Endodermal cell (in vitro differentiated cells): ENCODE results near the gene PPARG. TPM values are rescaled to one million over a fixed set of nuclear protein-coding genes. Genes with fewer than 3 reads are reported as not detected.
"Not testable (repeated sequence)": the region's sequence is repeated elsewhere in the genome, so short reads cannot be mapped to it uniquely, and the experiment has no call there.

Experiments
- DNase-seq: peaks from one replicate; pipeline ENCODE4 v3.0.0-alpha.2; 2017
- H3K27ac ChIP-seq: 2 replicates; pipeline ENCODE4 v1.5.1; 2013; ENCODE audit warnings: mild to moderate bottlenecking, low read depth, low read length, moderate library complexity
- H3K27me3 ChIP-seq: 2 replicates; pipeline ENCODE4 v1.6.1; 2013; ENCODE audit warnings: mild to moderate bottlenecking, low read length, moderate library complexity; ENCODE audit not compliant: insufficient read depth, control insufficient read depth, poor library complexity, severe bottlenecking
- H3K36me3 ChIP-seq: 2 replicates; pipeline ENCODE4 v1.7.0; 2013; ENCODE audit warnings: mild to moderate bottlenecking, low read length, moderate library complexity; ENCODE audit not compliant: control insufficient read depth, insufficient read depth
- H3K4me1 ChIP-seq: one replicate; pipeline ENCODE4 v1.7.0; 2013; ENCODE audit warnings: low read length; ENCODE audit not compliant: control insufficient read depth, insufficient read depth
- H3K4me3 ChIP-seq: 2 replicates; pipeline ENCODE4 v1.5.1; 2013; ENCODE audit warnings: mild to moderate bottlenecking, low read length, moderate library complexity
- H3K9ac ChIP-seq: 2 replicates; pipeline ENCODE4 v1.6.1; 2013; ENCODE audit warnings: mild to moderate bottlenecking, low read length, moderate library complexity; ENCODE audit not compliant: poor library complexity, severe bottlenecking; ENCODE audit errors: extremely low read depth
- H3K9me3 ChIP-seq: 2 replicates; pipeline ENCODE4 v1.6.1; 2013; ENCODE audit warnings: mild to moderate bottlenecking, low read length, moderate library complexity; ENCODE audit not compliant: control insufficient read depth
- H3K27ac Mint-ChIP-seq: 2 replicates; pipeline ENCODE4 v1.8.0; 2020; ENCODE audit warnings: mixed read lengths
- H3K27me3 Mint-ChIP-seq: 2 replicates; pipeline ENCODE4 v1.8.0; 2021; ENCODE audit warnings: mild to moderate bottlenecking, mixed read lengths; ENCODE audit not compliant: insufficient read depth
- H3K36me3 Mint-ChIP-seq: 2 replicates; pipeline ENCODE4 v1.8.0; 2020; ENCODE audit warnings: low read depth, mixed read lengths
- H3K4me1 Mint-ChIP-seq: 2 replicates; pipeline ENCODE4 v1.8.0; 2020; ENCODE audit warnings: mixed read lengths
- H3K4me3 Mint-ChIP-seq: 2 replicates; pipeline ENCODE4 v1.8.0; 2020; ENCODE audit warnings: mild to moderate bottlenecking, moderate library complexity, mixed read lengths
- H3K9me3 Mint-ChIP-seq: 2 replicates; pipeline ENCODE4 v1.8.0; 2020; ENCODE audit warnings: mild to moderate bottlenecking, mixed read lengths
- CTCF ChIP-seq: fragments of 200-600 bp; sonication (generic); conservative IDR thresholded peaks from 2 replicates; pipeline ENCODE4 v1.5.0; 2021; ENCODE audit warnings: antibody characterized with exemption, mild to moderate bottlenecking
- WGBS, 2 experiments: methylation state at CpG; one replicate each; pipeline versions ENCODE4 v1.1.5 to v1.1.7; 2013; ENCODE audit warnings: missing lambda C conversion rate in 2 of 2, mixed read lengths in 1 of 2; ENCODE audit not compliant: insufficient coverage in 1 of 2, insufficient read length in 1 of 2; 5-methylcytosine and 5-hydroxymethylcytosine counted together
- total RNA-seq, 2 donors: library from RNA; stranded (reverse); fragmentation: NEBNext Ultra II Directional in 1 of 2; extraction: Animal tissue kit (Norgen Biotek cat#: 25700) in 1 of 2; gene quantifications; 2 replicates in 1 of 2; 3 replicates in 1 of 2; pipeline ENCODE4 v1.2.1, GENCODE V29; 2021

The PPARG gene
- total RNA-seq, 2 donors from 2014 or later, result 3.8 to 4.5 TPM

- Mint-ChIP-seq H3K27me3 (peaks cover 95% of the 10 kb centered on the region), H3K36me3 (no peaks in the 10 kb centered on the region), H3K4me1 (peaks cover 14% of the 10 kb centered on the region), H3K27ac (no peak overlapping the region), H3K9me3 (peaks cover 1% of the 10 kb centered on the region), H3K4me3 (no peak overlapping the region)
- Histone ChIP-seq H3K9ac (no peak overlapping the region), H3K9me3 (peaks cover 7% of the 10 kb centered on the region), H3K27ac (no peak overlapping the region), H3K36me3 (no peaks in the 10 kb centered on the region), H3K4me1 (no peaks in the 10 kb centered on the region), H3K27me3 (peaks cover 93% of the 10 kb centered on the region), H3K4me3 (no peak overlapping the region)
- DNase-seq, result no peak
- WGBS, 2 experiments, result 90 to 95% methylated on average over 4 of the region's 4 CpGs
- no peak for TF ChIP-seq CTCF
Measured at GRCh38 chr3:12447075-12447474, 158.2 kb downstream of the PPARG start.

DNA sequence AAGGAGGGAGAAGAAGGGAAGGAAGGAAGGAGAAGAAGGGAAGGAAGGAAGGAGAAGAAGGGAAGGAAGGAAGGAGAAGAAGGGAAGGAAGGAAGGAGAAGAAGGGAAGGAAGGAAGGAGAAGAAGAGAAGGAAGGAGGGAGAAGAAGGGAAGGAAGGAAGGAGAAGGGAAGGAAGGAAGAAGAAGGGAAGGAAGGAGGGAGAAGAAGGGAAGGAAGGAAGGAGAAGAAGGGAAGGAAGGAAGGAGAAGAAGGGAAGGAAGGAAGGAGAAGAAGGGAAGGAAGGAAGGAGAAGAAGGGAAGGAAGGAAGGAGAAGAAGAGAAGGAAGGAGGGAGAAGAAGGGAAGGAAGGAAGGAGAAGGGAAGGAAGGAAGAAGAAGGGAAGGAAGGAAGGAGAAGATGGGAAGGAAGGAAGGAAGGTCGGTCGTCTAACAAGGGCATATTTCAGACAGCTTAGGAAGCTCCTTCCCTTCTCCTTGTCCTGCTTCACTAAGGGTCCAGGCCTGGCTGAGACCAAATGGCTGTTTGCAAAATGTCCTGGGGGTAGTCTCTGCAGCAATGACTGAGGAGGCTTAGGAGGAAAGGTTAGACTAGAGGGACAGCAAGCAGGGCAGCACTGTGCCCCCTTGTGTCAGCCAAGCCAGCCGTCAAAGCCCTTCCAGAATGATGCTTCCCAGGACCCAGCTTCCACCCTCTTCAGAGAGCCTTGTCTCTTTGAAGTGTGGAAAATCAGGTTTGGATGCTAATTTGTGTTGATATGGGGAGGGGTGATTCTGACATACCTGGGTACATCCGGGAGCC is 159.7 kb downstream of the PPARG start:
- peak; percentile 65 for TF ChIP-seq CTCF
- H3K36me3 Mint-ChIP-seq, result not testable (repeated sequence)

GRCh38 chr3:12449889-12450682 is 161.2 kb downstream of the PPARG start:
- H3K4me3 ChIP-seq, result no peak overlapping the region
- peaks cover 84% of the 10 kb centered on the region for H3K27me3 ChIP-seq
- WGBS, 2 experiments, result 81 to 84% methylated on average over 6 to 8 of the region's 8 CpGs
- no peak for DNase-seq
- Mint-ChIP-seq H3K27me3 (peaks cover 80% of the 10 kb centered on the region), H3K9me3 (peaks cover 1% of the 10 kb centered on the region), H3K36me3 (no peaks in the 10 kb centered on the region), H3K4me1 (peaks cover 15% of the 10 kb centered on the region), H3K4me3 (no peak overlapping the region), H3K27ac (no peak overlapping the region)
- no peak overlapping the region for H3K9ac ChIP-seq
- H3K27ac ChIP-seq, result no peak overlapping the region
- H3K36me3 ChIP-seq, result no peaks in the 10 kb centered on the region
- H3K9me3 ChIP-seq, result peaks cover 7% of the 10 kb centered on the region
- no peak for TF ChIP-seq CTCF
- peaks cover 8% of the 10 kb centered on the region for H3K4me1 ChIP-seq

More for the DNA sequence above, 159.7 kb downstream of the PPARG start:
- not testable (repeated sequence) for H3K4me3 Mint-ChIP-seq, H3K36me3 ChIP-seq, H3K9me3 ChIP-seq, H3K4me3 ChIP-seq, DNase-seq, H3K27ac Mint-ChIP-seq, H3K27ac ChIP-seq, H3K4me1 ChIP-seq, H3K9me3 Mint-ChIP-seq, H3K9ac ChIP-seq
- peaks cover 88% of the 10 kb centered on the region for H3K27me3 ChIP-seq
- H3K4me1 Mint-ChIP-seq, result peaks cover 14% of the 10 kb centered on the region
- 68 to 73% methylated on average over 4 of the region's 4 CpGs for WGBS, 2 experiments
- peaks cover 93% of the 10 kb centered on the region for H3K27me3 Mint-ChIP-seq
